SH-SY5Y (cell line): Measurements from ENCODE around the gene PRCP.
A peak's percentile ranks its signal among the peaks of the same experiment; 100 is the strongest.

Experiments
- GATA2 ChIP-seq: IDR thresholded peaks from 2 replicates; pipeline ENCODE4 v1.6.1; 2011; ENCODE audit warnings: mild to moderate bottlenecking, low read depth, low read length
- GATA3 ChIP-seq: IDR thresholded peaks from 2 replicates; pipeline ENCODE4 v1.6.1; 2011; ENCODE audit warnings: low read depth, mild to moderate bottlenecking, low read length, moderate library complexity

PRCP gene

DNA sequence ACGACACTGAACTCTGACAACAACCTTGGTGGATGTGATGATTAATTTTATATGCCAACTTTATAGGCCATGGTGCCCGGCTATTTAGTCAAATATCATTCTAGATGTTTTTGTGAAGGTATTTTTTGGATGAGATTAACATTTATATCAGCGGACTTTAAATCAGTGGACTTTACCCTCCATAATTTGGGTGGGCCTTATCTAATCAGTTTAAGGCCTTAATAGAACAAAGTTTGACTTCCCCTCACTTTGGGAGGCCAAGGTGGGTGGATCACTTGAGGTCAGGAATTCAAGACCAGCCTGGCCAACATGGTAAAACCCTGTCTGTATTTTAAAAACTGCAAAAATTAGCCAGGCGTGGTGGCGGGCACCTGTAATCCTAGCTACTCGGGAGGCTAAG lies 4.0 kb downstream of the PRCP start:
- no peak for TF ChIP-seq GATA2
- no peak for TF ChIP-seq GATA3

- TF ChIP-seq GATA2 (peak; percentile 8; the same call in 1 of the 2 replicates), GATA3 (no peak)
Observed at GRCh38 chr11:82895437-82896091, 4.7 kb downstream of the PRCP start.

DNA sequence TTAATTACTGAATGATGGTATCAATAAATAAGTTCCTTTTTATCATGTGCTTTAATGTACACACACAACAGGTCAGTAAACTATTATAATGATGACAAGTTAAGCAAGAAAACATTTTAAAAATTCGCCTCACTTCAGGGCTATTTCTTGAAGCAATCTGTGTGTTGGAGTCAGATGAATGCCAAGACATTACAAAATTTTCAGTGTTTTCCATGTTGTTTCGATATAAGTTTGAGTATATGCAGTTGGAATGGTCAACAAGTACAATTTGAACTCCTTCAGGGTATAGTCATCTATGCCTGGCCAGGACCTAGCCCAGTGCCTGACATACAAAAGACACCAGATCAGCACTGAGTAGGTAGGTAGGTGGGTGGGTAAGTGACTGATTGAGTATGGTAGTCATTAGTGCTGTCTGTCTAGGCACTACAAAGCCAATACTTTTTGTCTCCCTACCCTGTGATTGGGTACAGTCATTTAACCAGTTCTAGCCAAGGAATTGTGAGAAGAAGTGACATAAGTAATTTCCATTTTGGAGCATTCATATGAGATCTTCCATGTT lies 7.5 kb downstream of the PRCP start:
- TF ChIP-seq GATA3: no peak
- no peak for TF ChIP-seq GATA2

GRCh38 chr11:82890936-82891335 lies 9.3 kb downstream of the PRCP start:
- no peak for TF ChIP-seq GATA3
- TF ChIP-seq GATA2: no peak

DNA sequence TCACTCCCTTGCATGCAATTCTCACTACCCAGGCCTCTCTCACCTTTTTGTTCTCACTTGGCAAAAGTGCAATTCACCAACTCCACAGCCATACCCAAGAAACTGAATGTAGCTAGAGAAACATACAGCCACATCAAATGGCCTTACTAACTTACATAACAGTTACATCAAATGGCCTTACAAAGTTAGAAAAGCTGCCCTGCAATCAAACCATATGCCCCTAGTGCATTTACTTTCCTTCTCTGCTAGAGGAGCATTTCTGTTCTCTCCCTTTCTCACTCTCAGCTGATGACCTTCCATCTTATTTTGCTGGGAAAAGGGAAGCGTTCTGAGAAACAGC lies 10.3 kb downstream of the PRCP start:
- TF ChIP-seq GATA3: no peak
- no peak for TF ChIP-seq GATA2

DNA sequence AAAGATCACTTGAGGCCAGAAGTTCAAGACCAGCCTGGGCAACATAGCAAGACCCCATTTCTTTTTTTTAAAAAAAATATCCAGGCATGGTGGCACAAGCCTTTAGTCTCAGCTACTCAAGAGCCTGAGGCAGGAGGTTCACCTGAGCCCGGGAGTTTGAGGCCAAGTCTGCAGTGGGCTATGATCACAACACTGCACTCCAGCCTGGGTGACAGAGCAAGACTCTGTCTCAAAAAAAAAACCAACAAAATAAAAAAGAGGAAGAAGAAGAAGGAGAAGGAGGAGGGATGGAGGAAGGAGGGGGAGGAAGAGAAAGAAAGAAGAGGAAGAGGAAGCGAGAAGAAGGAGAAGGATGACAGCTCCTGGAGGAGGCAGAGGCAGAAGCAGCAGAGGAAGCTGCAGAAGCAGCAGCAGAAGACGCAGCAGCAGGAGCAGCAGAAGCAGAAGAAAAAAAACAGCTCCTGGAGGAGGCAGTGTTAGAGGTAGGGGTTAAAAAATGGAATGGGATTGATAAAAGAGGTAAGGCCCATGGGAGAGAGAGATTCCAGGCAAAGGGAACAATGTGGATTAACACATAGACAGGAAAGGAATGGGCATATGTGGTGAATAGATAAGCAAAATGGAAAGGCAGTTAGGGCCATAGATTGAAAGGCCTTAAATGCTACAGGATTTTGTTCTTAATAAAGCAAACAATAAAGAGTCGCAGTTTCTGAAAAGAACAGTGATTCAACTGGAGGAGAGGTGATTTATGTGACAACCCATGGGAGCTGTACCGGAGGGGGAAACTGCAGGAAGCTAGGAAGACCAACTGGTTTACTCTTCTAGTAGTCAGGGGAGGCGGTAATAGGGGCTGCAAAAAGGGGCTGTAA lies 10.9 kb downstream of the PRCP start:
- TF ChIP-seq GATA3 (no peak), GATA2 (no peak)

GRCh38 chr11:82883853-82884252 lies 16.4 kb downstream of the PRCP start:
- TF ChIP-seq GATA3: no peak

GRCh38 chr11:82874646-82875523 lies 25.3 kb downstream of the PRCP start:
- TF ChIP-seq GATA3 (no peak), GATA2 (no peak)

- TF ChIP-seq GATA3 (no peak), GATA2 (no peak)
Observed at GRCh38 chr11:82873919-82874333, 26.3 kb downstream of the PRCP start.

GRCh38 chr11:82872377-82873150 lies 27.7 kb downstream of the PRCP start:
- TF ChIP-seq GATA2 (no peak), GATA3 (no peak)

DNA sequence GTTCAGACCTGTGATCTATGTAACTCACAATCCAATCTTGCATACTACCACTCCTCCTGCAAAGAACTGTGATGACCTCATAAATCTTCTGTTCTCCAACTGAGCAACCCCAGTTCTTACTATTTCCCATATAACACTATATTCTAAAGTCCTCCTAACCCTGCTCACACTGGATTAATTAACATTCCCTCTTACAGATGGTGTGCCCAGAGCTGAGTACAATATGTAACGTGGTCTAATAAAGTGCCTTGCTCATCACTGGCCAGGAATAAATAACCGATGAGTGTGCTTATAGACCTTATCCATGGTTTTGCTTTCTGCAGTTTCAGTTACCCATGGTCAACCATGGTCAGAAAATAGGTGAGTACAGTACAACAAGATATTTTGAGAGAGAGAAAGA lies 28.6 kb downstream of the PRCP start:
- TF ChIP-seq GATA3 (no peak), GATA2 (no peak)

DNA sequence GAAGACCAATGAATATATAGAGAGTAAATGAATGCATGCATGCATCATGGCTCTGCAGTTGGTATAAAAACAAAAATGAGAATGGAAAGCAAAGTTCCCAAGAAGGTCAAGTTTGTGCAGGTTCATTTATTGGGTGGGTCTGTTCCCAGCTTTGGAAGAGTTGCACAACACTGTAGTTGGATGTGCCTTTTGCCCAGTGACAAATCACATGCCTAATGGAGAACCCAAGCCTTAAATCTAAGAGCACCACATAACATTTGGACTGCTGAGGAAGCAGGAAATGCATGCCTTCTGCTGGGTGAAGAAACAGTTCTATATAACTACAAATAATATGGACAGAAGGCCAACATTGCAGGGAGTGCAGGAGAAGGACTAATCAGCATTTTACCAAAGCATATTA lies 30.6 kb downstream of the PRCP start:
- TF ChIP-seq GATA3: no peak
- TF ChIP-seq GATA2: no peak

DNA sequence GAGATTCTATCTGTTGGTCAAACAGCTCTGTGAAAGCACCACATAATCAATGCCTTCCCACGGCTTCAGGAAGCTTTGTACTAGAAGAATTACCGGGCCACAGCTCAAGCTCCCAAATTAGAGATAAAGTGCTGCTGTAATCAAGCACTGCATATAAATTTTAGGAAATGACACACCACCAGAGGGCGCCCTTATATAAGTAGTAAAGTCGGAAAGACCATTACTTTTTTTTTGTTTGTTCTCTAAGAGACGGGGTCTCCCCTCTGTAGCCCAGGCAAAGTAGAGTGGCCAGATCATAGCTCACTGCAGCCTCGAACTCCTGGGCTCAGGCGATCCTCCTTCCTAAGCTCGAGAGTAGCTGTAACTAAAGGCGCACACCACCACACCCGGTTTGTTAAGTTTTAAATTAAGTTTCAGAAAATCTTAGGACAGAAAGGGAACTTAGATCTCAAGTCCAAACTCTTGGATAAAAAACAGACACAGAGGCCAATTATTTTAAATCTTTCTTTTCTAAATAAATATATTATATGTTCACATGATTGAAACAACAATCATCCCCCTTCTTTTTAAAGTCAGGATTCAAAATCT lies 32.6 kb downstream of the PRCP start:
- no peak for TF ChIP-seq GATA2
- TF ChIP-seq GATA3: no peak

GRCh38 chr11:82865841-82866240 lies 34.4 kb downstream of the PRCP start:
- TF ChIP-seq GATA3 (no peak), GATA2 (no peak)
